HepG2 (cell line): ENCODE results near the gene DENND4A. TPM values are rescaled to one million over a fixed set of nuclear protein-coding genes. Genes with fewer than 3 reads are reported as not detected.

ENCODE experiments used
- ATAC-seq: fragments of 200-7000 bp; cut with Tn5 transposase; 3 replicates; pipeline ENCODE4 v1.9.1; 2020; ENCODE audit warnings: mild to moderate bottlenecking, moderate library complexity
- BruUV-seq: library from RNA; stranded (reverse); fragments of 400-500 nt; replicated peaks from 2 replicates; lab custom pipeline; 2021; lab: Mats Ljungman, UMichigan
- CTCF ChIA-PET: fragments of 300-600 bp; formaldehyde crosslinking; extraction: SDS; loops from one replicate; lab custom pipeline; 2021; ENCODE audit warnings: low total read pairs, inconsistent platforms, low intra/inter-chr PET ratio; lab: Yijun Ruan, JAX
- POLR2A ChIA-PET: fragments of 350-600 bp; sonication (Branson Sonifier 250); formaldehyde crosslinking; loops from one replicate; lab custom pipeline; 2020; ENCODE audit warnings: antibody characterized with exemption, inconsistent platforms; lab: Yijun Ruan, JAX
- DNase-seq: peaks from one replicate; pipeline ENCODE4 v3.0.0-alpha.2; 2015; ENCODE audit warnings: low spot score
- FAIRE-seq: peaks from 3 replicates; lab custom pipeline; 2011; peaks lifted over from hg19 to GRCh38; lab: Jason Lieb, UNC
- H2AFZ ChIP-seq: one replicate; pipeline ENCODE4 v1.6.1; 2011; ENCODE audit warnings: low read length, inconsistent platforms
- H3K27ac ChIP-seq: fragments of 300-600 bp; 3 replicates; pipeline ENCODE4 v1.8.0; 2011; ENCODE audit warnings: mixed run types, mild to moderate bottlenecking, mixed read lengths, low read length, inconsistent platforms; ENCODE audit not compliant: insufficient read depth; ENCODE audit errors: extremely low read length
- H3K27me3 ChIP-seq, 2 experiments: fragments of 200-600 bp in 1 of 2; 2 replicates in 1 of 2; 3 replicates in 1 of 2; pipeline versions ENCODE4 v1.6.0 to v1.8.0; 2011; ENCODE audit warnings: low read length in 2 of 2, mild to moderate bottlenecking in 2 of 2, moderate library complexity in 2 of 2, inconsistent platforms in 1 of 2; ENCODE audit not compliant: insufficient read depth in 2 of 2, control insufficient read depth in 1 of 2
- H3K36me3 ChIP-seq, 2 experiments: fragments of 200-600 bp in 1 of 2; replicated peaks in 1 of 2; 2 replicates in 1 of 2; 3 replicates in 1 of 2; pipeline versions ENCODE4 v1.5.1 to v1.8.0; 2011; ENCODE audit warnings: low read length in 2 of 2, inconsistent platforms in 1 of 2; ENCODE audit not compliant: insufficient read depth in 2 of 2, control insufficient read depth in 1 of 2
- H3K4me1 ChIP-seq: 2 replicates; pipeline ENCODE4 v1.5.1; 2012; ENCODE audit warnings: low read length, inconsistent platforms; ENCODE audit not compliant: insufficient read depth
- H3K4me2 ChIP-seq: 2 replicates; pipeline ENCODE4 v1.6.0; 2011; ENCODE audit warnings: low read depth, low read length, inconsistent platforms
- H3K4me3 ChIP-seq, 3 experiments: fragments of 200-600 bp in 1 of 3; sonication (generic), shearing (Covaris generic) in 1 of 3; replicated peaks in 1 of 3; 2 replicates each; pipeline ENCODE4 v1.5.1; 2011 to 2016; ENCODE audit warnings: low read length in 3 of 3, inconsistent platforms in 2 of 3, low read depth in 2 of 3, mild to moderate bottlenecking in 2 of 3, control low read depth in 1 of 3, mixed read lengths in 1 of 3; ENCODE audit not compliant: insufficient read depth in 1 of 3
- H3K79me2 ChIP-seq: one replicate; pipeline ENCODE4 v1.6.1; 2011; ENCODE audit warnings: low read length, inconsistent platforms; ENCODE audit not compliant: insufficient read depth
- H3K9ac ChIP-seq: 2 replicates; pipeline ENCODE4 v1.6.0; 2011; ENCODE audit warnings: mild to moderate bottlenecking, low read depth, low read length, inconsistent platforms; ENCODE audit not compliant: insufficient read depth
- H3K9me3 ChIP-seq: 2 replicates; pipeline ENCODE4 v1.5.1; 2012; ENCODE audit warnings: mild to moderate bottlenecking, low read length
- H4K20me1 ChIP-seq: 2 replicates; pipeline ENCODE4 v1.6.0; 2011; ENCODE audit warnings: inconsistent platforms, mild to moderate bottlenecking, low read length, moderate library complexity; ENCODE audit not compliant: insufficient read depth
- CEBPB ChIP-seq: IDR thresholded peaks from 2 replicates; pipeline ENCODE4 v1.6.1; 2011; ENCODE audit warnings: low read depth, low read length, improper control_type of control experiment, borderline replicate concordance
- GMEB2 ChIP-seq: IDR thresholded peaks from 2 replicates; pipeline ENCODE4 v1.6.1; 2016; ENCODE audit warnings: missing biosample characterization, missing genetic modification reagents, low read depth
- HNRNPK ChIP-seq: fragments of 200-400 bp; formaldehyde crosslinking; IDR thresholded peaks from 2 replicates; pipeline ENCODE4 v1.6.1; 2018; ENCODE audit warnings: low read length, low read depth, moderate library complexity, mild to moderate bottlenecking; ENCODE audit not compliant: poor library complexity, severe bottlenecking
- JUNB ChIP-seq: sonication (generic); formaldehyde crosslinking; IDR thresholded peaks from 2 replicates; pipeline ENCODE4 v1.8.0; 2022; ENCODE audit warnings: missing genetic modification reagents, mild to moderate bottlenecking, borderline replicate concordance
- MAFF ChIP-seq: IDR thresholded peaks from 2 replicates; pipeline ENCODE4 v1.6.1; 2011; ENCODE audit warnings: low read depth, low read length, improper control_type of control experiment
- NR2F6 ChIP-seq, 2 experiments: IDR thresholded peaks; 2 replicates each; pipeline ENCODE4 v1.6.1; 2016; ENCODE audit warnings: antibody characterized with exemption in 1 of 2, mild to moderate bottlenecking in 1 of 2
- TFAP4 ChIP-seq: sonication (generic); IDR thresholded peaks from 2 replicates; pipeline ENCODE4 v1.6.1; 2016; ENCODE audit warnings: low read depth, borderline replicate concordance
- ZBTB38 ChIP-seq: sonication (generic); formaldehyde crosslinking; IDR thresholded peaks from 2 replicates; pipeline ENCODE4 v1.5.1; 2020; ENCODE audit warnings: mild to moderate bottlenecking, missing genetic modification reagents
- ZEB1 ChIP-seq: IDR thresholded peaks from 2 replicates; pipeline ENCODE4 v1.6.1; 2012; ENCODE audit warnings: mild to moderate bottlenecking, low read depth, inconsistent platforms; ENCODE audit not compliant: insufficient replicate concordance
- ZNF44 ChIP-seq: sonication (generic); formaldehyde crosslinking; IDR thresholded peaks from 2 replicates; pipeline ENCODE4 v1.5.1; 2020; ENCODE audit warnings: mild to moderate bottlenecking, missing genetic modification reagents
- ZNF484 ChIP-seq: sonication (generic); formaldehyde crosslinking; IDR thresholded peaks from 2 replicates; pipeline ENCODE4 v1.5.1; 2020; ENCODE audit warnings: mild to moderate bottlenecking, low read depth, missing genetic modification reagents, borderline replicate concordance
- ZNF605 ChIP-seq: sonication (generic); formaldehyde crosslinking; IDR thresholded peaks from 2 replicates; pipeline ENCODE4 v1.8.0; 2022; ENCODE audit warnings: mild to moderate bottlenecking, missing genetic modification reagents
- whole genome bisulfite sequencing: methylation state at CpG from one replicate; pipeline ENCODE4 v1.1.6; 2017; ENCODE audit warnings: low lambda C conversion rate; 5-methylcytosine and 5-hydroxymethylcytosine counted together
- in situ Hi-C: cut with HindIII; loops from 2 replicates; pipeline ENCODE4 v1.10.0; 2017; ENCODE audit warnings: low pct_unique_long_range_greater_than_20kb; ENCODE audit not compliant: extremely low pct_ligation_motif_present
- intact Hi-C: fragments of 100-400 bp; cut with micrococcal nuclease; formaldehyde crosslinking; loops from one replicate; pipeline ENCODE4 v1.10.0; 2022; ENCODE audit not compliant: unreplicated experiment
- polyA plus RNA-seq, 8 experiments: library from polyadenylated mRNA; depleted of rRNA in 3 of 8; stranded (reverse) in 7 of 8; unstranded in 1 of 8; fragments of >200 nt; fragmentation: Illumina TruSeq in 4 of 8; extraction: Trizol in 4 of 8; gene quantifications; 2 replicates each; pipeline versions ENCODE4 v1.2.1 to v1.2.3, GENCODE V29; 2011 to 2016; ENCODE audit warnings: low read depth in 4 of 8, missing spikeins in 1 of 8, mixed read lengths in 1 of 8; ENCODE audit not compliant: insufficient read depth in 1 of 8
- total RNA-seq, 5 experiments: library from RNA; depleted of rRNA; stranded (reverse); fragments of >200 nt; fragmentation: Illumina TruSeq; extraction: Trizol; gene quantifications; 2 replicates each; pipeline ENCODE4 v1.2.3, GENCODE V29; 2016; ENCODE audit warnings: low read depth in 1 of 5
- TF ChIP-seq, protein P1 (sequence below): sonication (generic); formaldehyde crosslinking; IDR thresholded peaks from 2 replicates; pipeline ENCODE4 v1.4.0; 2020; ENCODE audit warnings: mild to moderate bottlenecking, low read depth, missing genetic modification reagents
- TF ChIP-seq, protein P2 (sequence below): sonication (generic); formaldehyde crosslinking; IDR thresholded peaks from 2 replicates; pipeline ENCODE4 v1.4.0; 2020; ENCODE audit warnings: missing genetic modification reagents
- TF ChIP-seq, protein P3 (sequence below): fragments of 450-650 bp; IDR thresholded peaks from 2 replicates; pipeline ENCODE4 v1.6.1; 2017; ENCODE audit warnings: mild to moderate bottlenecking

Gene DENND4A
- total and polyA plus RNA-seq, 2 of the 13 experiments (the other 11 are each of a cell fraction or from before 2014, with no cell fraction given): 13.2 to 18.6 TPM

DNA sequence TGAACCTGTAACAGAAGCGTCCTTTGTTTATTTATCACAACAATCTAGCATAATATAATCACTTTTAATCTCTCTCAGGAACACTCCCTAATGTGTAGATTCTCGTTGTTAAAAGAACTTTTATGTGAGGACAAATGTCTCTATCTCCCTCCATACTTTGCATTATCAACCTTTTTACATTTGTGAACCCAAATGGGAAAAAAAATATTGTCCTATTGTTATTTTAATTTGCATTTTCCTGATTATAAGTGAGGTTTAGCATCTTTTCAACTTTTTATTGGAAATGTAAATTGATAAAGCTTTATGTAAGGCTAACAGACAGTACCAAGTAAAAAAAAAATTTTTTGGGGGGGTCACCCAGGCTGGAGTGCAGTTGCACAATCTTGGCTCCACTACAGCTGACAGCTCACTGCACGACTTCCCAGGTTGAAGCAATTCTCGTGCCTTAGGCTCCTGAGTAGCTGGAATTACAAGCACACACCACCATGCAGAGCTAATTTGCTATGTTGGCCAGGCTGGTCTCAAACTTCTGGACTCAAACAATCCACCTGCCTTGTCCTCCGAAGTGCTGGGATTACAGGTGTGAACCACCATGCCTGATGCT is 33.0 kb upstream of the DENND4A start:
- Histone ChIP-seq H3K4me3 (no peak overlapping the region), H3K4me2 (peak overlapping the region; percentile 29), H3K79me2 (no peaks in the 10 kb centered on the region), H3K27ac (no peak overlapping the region), H3K9ac (no peak overlapping the region), H3K4me1 (peaks cover 55% of the 10 kb centered on the region), H3K9me3 (no peaks in the 10 kb centered on the region), H4K20me1 (no peaks in the 10 kb centered on the region), H3K36me3 (no peaks in the 10 kb centered on the region), H2AFZ (no peak overlapping the region), H3K27me3 (no peaks in the 10 kb centered on the region)
- ChIA-PET POLR2A (interaction anchor here (0.6 to 2.7 kb wide), 8 partner anchors 8 to 45 kb away, joined by 3 to 37 read pairs (median 4); partner anchors contain the start of genes DENND4A and RAB11A), CTCF (interaction anchor here (1.3 kb wide), 1 partner anchor 32 kb away, joined by 3 read pairs; no protein-coding TSS in a partner anchor)
- in situ Hi-C loops (no loop called here), intact Hi-C loops (loop anchor here (5.0 kb wide), 1 partner anchor 83 kb away; no protein-coding TSS in a partner anchor)
- DNase-seq (no peak), ATAC-seq (no peak), FAIRE-seq (peak; percentile 64)
- BruUV-seq: no TSS peak
- 25% methylated on average over 5 of the region's 5 CpGs for WGBS
- TF ChIP-seq TFAP4 (peak; percentile 78; the same call in 1 of the 2 replicates), MAFF (no peak), CEBPB (peak; percentile 82), ZNF605 (CRISPR knock-in tag) (no peak), ZEB1 (no peak), ZNF44 (CRISPR knock-in tag) (no peak), NR2F6 (IDR thresholded peaks at IDR 0.05) (no peak), NR2F6 (CRISPR knock-in tag; IDR thresholded peaks at IDR 0.05) (no peak), ZNF484 (CRISPR knock-in tag) (no peak), GMEB2 (CRISPR knock-in tag) (no peak), JUNB (CRISPR knock-in tag) (no peak), ZBTB38 (CRISPR knock-in tag) (no peak), HNRNPK (no peak)
- TF ChIP-seq, protein P1, sequence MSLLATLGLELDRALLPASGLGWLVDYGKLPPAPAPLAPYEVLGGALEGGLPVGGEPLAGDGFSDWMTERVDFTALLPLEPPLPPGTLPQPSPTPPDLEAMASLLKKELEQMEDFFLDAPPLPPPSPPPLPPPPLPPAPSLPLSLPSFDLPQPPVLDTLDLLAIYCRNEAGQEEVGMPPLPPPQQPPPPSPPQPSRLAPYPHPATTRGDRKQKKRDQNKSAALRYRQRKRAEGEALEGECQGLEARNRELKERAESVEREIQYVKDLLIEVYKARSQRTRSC (CRISPR knock-in tag): no peak
- TF ChIP-seq, protein P2, sequence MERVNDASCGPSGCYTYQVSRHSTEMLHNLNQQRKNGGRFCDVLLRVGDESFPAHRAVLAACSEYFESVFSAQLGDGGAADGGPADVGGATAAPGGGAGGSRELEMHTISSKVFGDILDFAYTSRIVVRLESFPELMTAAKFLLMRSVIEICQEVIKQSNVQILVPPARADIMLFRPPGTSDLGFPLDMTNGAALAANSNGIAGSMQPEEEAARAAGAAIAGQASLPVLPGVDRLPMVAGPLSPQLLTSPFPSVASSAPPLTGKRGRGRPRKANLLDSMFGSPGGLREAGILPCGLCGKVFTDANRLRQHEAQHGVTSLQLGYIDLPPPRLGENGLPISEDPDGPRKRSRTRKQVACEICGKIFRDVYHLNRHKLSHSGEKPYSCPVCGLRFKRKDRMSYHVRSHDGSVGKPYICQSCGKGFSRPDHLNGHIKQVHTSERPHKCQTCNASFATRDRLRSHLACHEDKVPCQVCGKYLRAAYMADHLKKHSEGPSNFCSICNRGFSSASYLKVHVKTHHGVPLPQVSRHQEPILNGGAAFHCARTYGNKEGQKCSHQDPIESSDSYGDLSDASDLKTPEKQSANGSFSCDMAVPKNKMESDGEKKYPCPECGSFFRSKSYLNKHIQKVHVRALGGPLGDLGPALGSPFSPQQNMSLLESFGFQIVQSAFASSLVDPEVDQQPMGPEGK (CRISPR knock-in tag): peak; percentile 59; the same call in 1 of the 2 replicates
- TF ChIP-seq, protein P3, sequence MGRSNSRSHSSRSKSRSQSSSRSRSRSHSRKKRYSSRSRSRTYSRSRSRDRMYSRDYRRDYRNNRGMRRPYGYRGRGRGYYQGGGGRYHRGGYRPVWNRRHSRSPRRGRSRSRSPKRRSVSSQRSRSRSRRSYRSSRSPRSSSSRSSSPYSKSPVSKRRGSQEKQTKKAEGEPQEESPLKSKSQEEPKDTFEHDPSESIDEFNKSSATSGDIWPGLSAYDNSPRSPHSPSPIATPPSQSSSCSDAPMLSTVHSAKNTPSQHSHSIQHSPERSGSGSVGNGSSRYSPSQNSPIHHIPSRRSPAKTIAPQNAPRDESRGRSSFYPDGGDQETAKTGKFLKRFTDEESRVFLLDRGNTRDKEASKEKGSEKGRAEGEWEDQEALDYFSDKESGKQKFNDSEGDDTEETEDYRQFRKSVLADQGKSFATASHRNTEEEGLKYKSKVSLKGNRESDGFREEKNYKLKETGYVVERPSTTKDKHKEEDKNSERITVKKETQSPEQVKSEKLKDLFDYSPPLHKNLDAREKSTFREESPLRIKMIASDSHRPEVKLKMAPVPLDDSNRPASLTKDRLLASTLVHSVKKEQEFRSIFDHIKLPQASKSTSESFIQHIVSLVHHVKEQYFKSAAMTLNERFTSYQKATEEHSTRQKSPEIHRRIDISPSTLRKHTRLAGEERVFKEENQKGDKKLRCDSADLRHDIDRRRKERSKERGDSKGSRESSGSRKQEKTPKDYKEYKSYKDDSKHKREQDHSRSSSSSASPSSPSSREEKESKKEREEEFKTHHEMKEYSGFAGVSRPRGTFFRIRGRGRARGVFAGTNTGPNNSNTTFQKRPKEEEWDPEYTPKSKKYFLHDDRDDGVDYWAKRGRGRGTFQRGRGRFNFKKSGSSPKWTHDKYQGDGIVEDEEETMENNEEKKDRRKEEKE: no peak
